Body of pancreas (tissue), 4 donors: ENCODE measurements around the gene P3H4.

Source experiments
- CTCF ChIP-seq, 7 experiments: fragments of 450-650 bp in 4 of 7; fragments of 200-600 bp in 3 of 7; sonication (generic) in 3 of 7; IDR thresholded peaks; one replicate each; pipeline ENCODE4 v1.5.1; 2016 to 2019; ENCODE audit warnings: antibody characterized with exemption in 7 of 7
- POLR2A ChIP-seq, 3 donors: fragments of 450-650 bp; IDR thresholded peaks; one replicate each; pipeline ENCODE4 v1.6.1; 2016; ENCODE audit warnings: antibody characterized with exemption in 3 of 3, mild to moderate bottlenecking in 2 of 3

- TF ChIP-seq POLR2A (IDR thresholded peaks at IDR 0.05): peak in 1 of 3 donors; percentile 21
- peak in 6 of 7 experiments; percentile 11 to 60 (median 48) for TF ChIP-seq CTCF (IDR thresholded peaks at IDR 0.05)
Observed at GRCh38 chr17:41777157-41777573, 34.6 kb downstream of the P3H4 start.
